ENCODE data around the gene ASB3.

GRCh38 chr2:53654396-53654795 is 132.4 kb downstream of the ASB3 start:
- no peak for TF ChIP-seq CTCF (optimal IDR thresholded peaks at IDR 0.05 in 1 of 3, IDR thresholded peaks at IDR 0.05 in 1 of 3, conservative IDR thresholded peaks at IDR 0.05 in 1 of 3; ENCODE audit: extremely low read depth in 1 of 3, insufficient read depth in 2 of 3, low read length in 3 of 3)
- no peak for TF ChIP-seq EZH2 (IDR thresholded peaks at IDR 0.05; ENCODE audit: low read length)

All from keratinocyte (primary cell).